HFFc6 (cell line): ENCODE measurements around the gene RELT. TPM values are rescaled to one million over a fixed set of nuclear protein-coding genes. Genes with fewer than 3 reads are reported as not detected.
A peak's percentile ranks its signal among the peaks of the same experiment; 100 is the strongest.

Experiments
- DNase-seq: peaks from one replicate; pipeline ENCODE4 v3.0.0-alpha.2; 2018
- H3K27ac Mint-ChIP-seq: 2 replicates; pipeline ENCODE4 v1.8.0; 2020; ENCODE audit warnings: mild to moderate bottlenecking, mixed read lengths
- H3K27me3 Mint-ChIP-seq: 2 replicates; pipeline ENCODE4 v1.8.0; 2021; ENCODE audit warnings: mild to moderate bottlenecking, moderate library complexity, mixed read lengths; ENCODE audit not compliant: insufficient read depth
- H3K36me3 Mint-ChIP-seq: 2 replicates; pipeline ENCODE4 v1.8.0; 2021; ENCODE audit warnings: low read depth, mixed read lengths
- H3K4me1 Mint-ChIP-seq: 2 replicates; pipeline ENCODE4 v1.8.0; 2020; ENCODE audit warnings: low read depth, mixed read lengths
- H3K4me3 Mint-ChIP-seq: 2 replicates; pipeline ENCODE4 v1.8.0; 2020; ENCODE audit warnings: mild to moderate bottlenecking, moderate library complexity, mixed read lengths
- H3K9me3 Mint-ChIP-seq: 2 replicates; pipeline ENCODE4 v1.8.0; 2020; ENCODE audit warnings: mild to moderate bottlenecking, mixed read lengths
- total RNA-seq, 6 experiments: library from RNA; stranded (reverse); fragmentation: NEBNext Ultra II Directional; extraction: Animal tissue kit (Norgen Biotek cat#: 25700); gene quantifications; 2 replicates in 1 of 6; 3 replicates in 5 of 6; pipeline ENCODE4 v1.2.3, GENCODE V29; 2021
- TF ChIP-seq, protein P1 (sequence below): fragments of 200-600 bp; sonication (generic); IDR thresholded peaks from 2 replicates; pipeline ENCODE4 v1.5.0; 2021; ENCODE audit warnings: antibody characterized with exemption, mild to moderate bottlenecking

The RELT gene
- total RNA-seq, 6 experiments from 2014 or later = 6.2 to 7.7 (median 7.0) TPM

- H3K27ac Mint-ChIP-seq = no peak overlapping the region
- no peak for DNase-seq
- H3K27me3 Mint-ChIP-seq = peaks cover 11% of the 10 kb centered on the region
- TF ChIP-seq, protein P1, sequence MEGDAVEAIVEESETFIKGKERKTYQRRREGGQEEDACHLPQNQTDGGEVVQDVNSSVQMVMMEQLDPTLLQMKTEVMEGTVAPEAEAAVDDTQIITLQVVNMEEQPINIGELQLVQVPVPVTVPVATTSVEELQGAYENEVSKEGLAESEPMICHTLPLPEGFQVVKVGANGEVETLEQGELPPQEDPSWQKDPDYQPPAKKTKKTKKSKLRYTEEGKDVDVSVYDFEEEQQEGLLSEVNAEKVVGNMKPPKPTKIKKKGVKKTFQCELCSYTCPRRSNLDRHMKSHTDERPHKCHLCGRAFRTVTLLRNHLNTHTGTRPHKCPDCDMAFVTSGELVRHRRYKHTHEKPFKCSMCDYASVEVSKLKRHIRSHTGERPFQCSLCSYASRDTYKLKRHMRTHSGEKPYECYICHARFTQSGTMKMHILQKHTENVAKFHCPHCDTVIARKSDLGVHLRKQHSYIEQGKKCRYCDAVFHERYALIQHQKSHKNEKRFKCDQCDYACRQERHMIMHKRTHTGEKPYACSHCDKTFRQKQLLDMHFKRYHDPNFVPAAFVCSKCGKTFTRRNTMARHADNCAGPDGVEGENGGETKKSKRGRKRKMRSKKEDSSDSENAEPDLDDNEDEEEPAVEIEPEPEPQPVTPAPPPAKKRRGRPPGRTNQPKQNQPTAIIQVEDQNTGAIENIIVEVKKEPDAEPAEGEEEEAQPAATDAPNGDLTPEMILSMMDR = no peak
- no peak overlapping the region for H3K4me3 Mint-ChIP-seq
- H3K9me3 Mint-ChIP-seq = no peaks in the 10 kb centered on the region
- H3K36me3 Mint-ChIP-seq = no peaks in the 10 kb centered on the region
- peaks cover 32% of the 10 kb centered on the region for H3K4me1 Mint-ChIP-seq
Measured at GRCh38 chr11:73396985-73397384, 20.8 kb downstream of the RELT start.

DNA sequence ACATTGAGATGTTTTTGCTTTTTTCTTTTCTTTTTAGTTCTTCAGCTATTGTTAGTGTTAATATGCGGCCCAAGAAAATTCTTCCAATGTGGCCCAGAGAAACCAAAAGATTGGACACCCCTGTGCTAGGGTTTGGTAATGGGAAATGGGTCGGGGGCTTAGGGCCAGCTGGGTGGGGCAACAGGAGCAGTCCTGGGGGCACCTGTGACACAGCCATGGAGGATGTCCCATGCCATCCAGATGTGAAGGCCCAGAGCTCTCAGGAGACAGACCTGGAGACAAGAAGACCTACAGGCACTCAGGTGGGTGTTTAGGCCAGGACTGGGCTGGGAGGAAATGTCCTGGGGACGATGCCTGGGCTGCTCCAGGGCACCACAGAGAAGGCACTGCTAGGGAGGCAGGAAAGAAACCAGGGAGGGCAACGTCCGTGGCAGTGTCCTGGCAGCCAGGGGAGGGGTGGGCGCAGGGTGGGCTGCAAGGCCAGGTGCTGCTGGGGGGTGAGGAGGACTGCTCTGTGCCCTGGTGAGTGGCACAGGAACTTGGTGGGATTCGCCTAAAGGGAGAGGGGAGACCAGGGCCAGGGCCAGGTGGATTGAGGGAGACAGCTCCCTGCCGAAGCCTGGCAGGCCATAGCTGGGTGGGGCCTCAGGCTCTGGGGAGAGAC lies 21.4 kb downstream of the RELT start:
- Mint-ChIP-seq H3K27me3 (peaks cover 11% of the 10 kb centered on the region), H3K36me3 (no peaks in the 10 kb centered on the region), H3K4me3 (no peak overlapping the region), H3K9me3 (no peaks in the 10 kb centered on the region), H3K4me1 (peaks cover 32% of the 10 kb centered on the region), H3K27ac (no peak overlapping the region; the same call in 1 of the 2 replicates)
- no peak for DNase-seq
- TF ChIP-seq, protein P1 = no peak

DNA sequence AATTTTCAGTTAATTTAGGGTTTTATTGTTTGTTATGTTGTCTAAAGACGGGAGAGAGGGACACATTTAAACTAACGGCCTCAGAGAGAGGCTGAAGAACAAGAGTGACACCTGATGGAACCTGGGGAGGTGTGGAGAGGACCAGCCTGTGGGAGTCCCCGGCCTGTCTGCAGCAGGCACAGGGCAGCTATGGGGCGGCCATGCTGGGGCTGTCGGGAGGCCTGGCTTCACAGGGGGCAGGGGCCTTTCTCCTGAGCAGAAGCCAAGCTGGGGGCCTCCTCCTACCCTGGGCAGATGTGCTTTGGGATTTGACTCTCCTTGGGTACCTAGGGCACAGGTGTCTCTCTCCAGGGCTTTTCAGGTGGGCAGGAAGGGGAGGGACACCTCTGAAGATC lies 21.9 kb downstream of the RELT start:
- Mint-ChIP-seq H3K27ac (no peak overlapping the region; the same call in 1 of the 2 replicates), H3K9me3 (no peaks in the 10 kb centered on the region), H3K4me1 (peaks cover 28% of the 10 kb centered on the region), H3K27me3 (peaks cover 10% of the 10 kb centered on the region), H3K4me3 (no peak overlapping the region), H3K36me3 (no peaks in the 10 kb centered on the region)
- DNase-seq = no peak
- TF ChIP-seq, protein P1 = no peak

GRCh38 chr11:73398721-73399120 lies 22.5 kb downstream of the RELT start:
- Mint-ChIP-seq H3K36me3 (no peaks in the 10 kb centered on the region), H3K27me3 (peaks cover 10% of the 10 kb centered on the region), H3K4me3 (no peak overlapping the region), H3K9me3 (no peaks in the 10 kb centered on the region), H3K4me1 (peaks cover 22% of the 10 kb centered on the region), H3K27ac (peak overlapping the region; percentile 47; the same call in 1 of the 2 replicates)
- DNase-seq = no peak
- TF ChIP-seq, protein P1 = no peak

GRCh38 chr11:73399159-73399590 lies 23.0 kb downstream of the RELT start:
- no peaks in the 10 kb centered on the region for H3K9me3 Mint-ChIP-seq
- no peaks in the 10 kb centered on the region for H3K36me3 Mint-ChIP-seq
- H3K4me1 Mint-ChIP-seq = peaks cover 22% of the 10 kb centered on the region
- H3K27ac Mint-ChIP-seq = peak overlapping the region; percentile 47
- peaks cover 10% of the 10 kb centered on the region for H3K27me3 Mint-ChIP-seq
- TF ChIP-seq, protein P1 = no peak
- no peak overlapping the region for H3K4me3 Mint-ChIP-seq
- no peak for DNase-seq
